GM18508 (cell line): ENCODE results near the gene NOX4.
"Not testable (repeated sequence)": the region's sequence is repeated elsewhere in the genome, so short reads cannot be mapped to it uniquely, and the experiment has no call there.

Experiments used
- ATAC-seq: cut with Tn5 transposase; IDR thresholded peaks from one replicate; pipeline ENCODE4 v1.9.1; 2021; ENCODE audit warnings: moderate number of reproducible peaks; ENCODE audit not compliant: insufficient read depth, unreplicated experiment

Gene NOX4

GRCh38 chr11:89321401-89321800, 169.8 kb downstream of the NOX4 start:
- ATAC-seq, result no peak

GRCh38 chr11:89310607-89311006, 180.6 kb downstream of the NOX4 start:
- ATAC-seq, result not testable (repeated sequence)

GRCh38 chr11:89309321-89309985, 181.7 kb downstream of the NOX4 start:
- not testable (repeated sequence) for ATAC-seq

- ATAC-seq, result not testable (repeated sequence)
These were observed 182.9 kb downstream of the NOX4 start for GRCh38 chr11:89308272-89308671.

GRCh38 chr11:89303029-89303428, 188.1 kb downstream of the NOX4 start:
- ATAC-seq, result not testable (repeated sequence)

- not testable (repeated sequence) for ATAC-seq
These were observed 196.2 kb downstream of the NOX4 start for GRCh38 chr11:89295023-89295422.

GRCh38 chr11:89293965-89294679, 197.1 kb downstream of the NOX4 start:
- no peak for ATAC-seq

GRCh38 chr11:89288004-89288403, 203.2 kb downstream of the NOX4 start:
- ATAC-seq, result not testable (repeated sequence)

GRCh38 chr11:89286601-89287000, 204.6 kb downstream of the NOX4 start:
- not testable (repeated sequence) for ATAC-seq

GRCh38 chr11:89281032-89281677, 210.0 kb downstream of the NOX4 start:
- ATAC-seq, result not testable (repeated sequence)

- ATAC-seq, result no peak
These were observed 212.0 kb downstream of the NOX4 start for GRCh38 chr11:89279176-89279575.

- no peak for ATAC-seq
These were observed 215.2 kb downstream of the NOX4 start for GRCh38 chr11:89275966-89276365.
